HepG2 (cell line): Measurements from ENCODE around the gene RPS5. TPM values are rescaled to one million over a fixed set of nuclear protein-coding genes. Genes with fewer than 3 reads are reported as not detected.
A peak's percentile ranks its signal among the peaks of the same experiment; 100 is the strongest.

Source experiments
- ATAC-seq: fragments of 200-7000 bp; cut with Tn5 transposase; 3 replicates; pipeline ENCODE4 v1.9.1; 2020; ENCODE audit warnings: mild to moderate bottlenecking, moderate library complexity
- BruUV-seq: library from RNA; stranded (reverse); fragments of 400-500 nt; replicated peaks from 2 replicates; lab custom pipeline; 2021; lab: Mats Ljungman, UMichigan
- CTCF ChIA-PET: fragments of 300-600 bp; formaldehyde crosslinking; extraction: SDS; loops from one replicate; lab custom pipeline; 2021; ENCODE audit warnings: low total read pairs, inconsistent platforms, low intra/inter-chr PET ratio; lab: Yijun Ruan, JAX
- POLR2A ChIA-PET: fragments of 350-600 bp; sonication (Branson Sonifier 250); formaldehyde crosslinking; loops from one replicate; lab custom pipeline; 2020; ENCODE audit warnings: antibody characterized with exemption, inconsistent platforms; lab: Yijun Ruan, JAX
- DNase-seq: peaks from one replicate; pipeline ENCODE4 v3.0.0-alpha.2; 2015; ENCODE audit warnings: low spot score
- FAIRE-seq: peaks from 3 replicates; lab custom pipeline; 2011; peaks lifted over from hg19 to GRCh38; lab: Jason Lieb, UNC
- H2AFZ ChIP-seq: one replicate; pipeline ENCODE4 v1.6.1; 2011; ENCODE audit warnings: low read length, inconsistent platforms
- H3K27ac ChIP-seq: fragments of 300-600 bp; 3 replicates; pipeline ENCODE4 v1.8.0; 2011; ENCODE audit warnings: mixed run types, mild to moderate bottlenecking, mixed read lengths, low read length, inconsistent platforms; ENCODE audit not compliant: insufficient read depth; ENCODE audit errors: extremely low read length
- H3K27me3 ChIP-seq, 2 experiments: fragments of 200-600 bp in 1 of 2; 2 replicates in 1 of 2; 3 replicates in 1 of 2; pipeline versions ENCODE4 v1.6.0 to v1.8.0; 2011; ENCODE audit warnings: low read length in 2 of 2, mild to moderate bottlenecking in 2 of 2, moderate library complexity in 2 of 2, inconsistent platforms in 1 of 2; ENCODE audit not compliant: insufficient read depth in 2 of 2, control insufficient read depth in 1 of 2
- H3K36me3 ChIP-seq, 2 experiments: fragments of 200-600 bp in 1 of 2; replicated peaks in 1 of 2; 2 replicates in 1 of 2; 3 replicates in 1 of 2; pipeline versions ENCODE4 v1.5.1 to v1.8.0; 2011; ENCODE audit warnings: low read length in 2 of 2, inconsistent platforms in 1 of 2; ENCODE audit not compliant: insufficient read depth in 2 of 2, control insufficient read depth in 1 of 2
- H3K4me1 ChIP-seq: 2 replicates; pipeline ENCODE4 v1.5.1; 2012; ENCODE audit warnings: low read length, inconsistent platforms; ENCODE audit not compliant: insufficient read depth
- H3K4me2 ChIP-seq: 2 replicates; pipeline ENCODE4 v1.6.0; 2011; ENCODE audit warnings: low read depth, low read length, inconsistent platforms
- H3K4me3 ChIP-seq, 3 experiments: fragments of 200-600 bp in 1 of 3; sonication (generic), shearing (Covaris generic) in 1 of 3; replicated peaks in 1 of 3; 2 replicates each; pipeline ENCODE4 v1.5.1; 2011 to 2016; ENCODE audit warnings: low read length in 3 of 3, inconsistent platforms in 2 of 3, low read depth in 2 of 3, mild to moderate bottlenecking in 2 of 3, control low read depth in 1 of 3, mixed read lengths in 1 of 3; ENCODE audit not compliant: insufficient read depth in 1 of 3
- H3K79me2 ChIP-seq: one replicate; pipeline ENCODE4 v1.6.1; 2011; ENCODE audit warnings: low read length, inconsistent platforms; ENCODE audit not compliant: insufficient read depth
- H3K9ac ChIP-seq: 2 replicates; pipeline ENCODE4 v1.6.0; 2011; ENCODE audit warnings: mild to moderate bottlenecking, low read depth, low read length, inconsistent platforms; ENCODE audit not compliant: insufficient read depth
- H3K9me3 ChIP-seq: 2 replicates; pipeline ENCODE4 v1.5.1; 2012; ENCODE audit warnings: mild to moderate bottlenecking, low read length
- H4K20me1 ChIP-seq: 2 replicates; pipeline ENCODE4 v1.6.0; 2011; ENCODE audit warnings: inconsistent platforms, mild to moderate bottlenecking, low read length, moderate library complexity; ENCODE audit not compliant: insufficient read depth
- FOXO1 ChIP-seq: sonication (generic); formaldehyde crosslinking; IDR thresholded peaks from 2 replicates; pipeline ENCODE4 v1.4.0; 2020; ENCODE audit warnings: missing genetic modification reagents
- KDM4B ChIP-seq: sonication (generic); formaldehyde crosslinking; IDR thresholded peaks from 2 replicates; pipeline ENCODE4 v1.4.0; 2020; ENCODE audit warnings: missing genetic modification reagents
- KLF11 ChIP-seq: IDR thresholded peaks from 2 replicates; pipeline ENCODE4 v1.6.1; 2016; ENCODE audit warnings: missing compliant biosample characterization
- KLF16 ChIP-seq, 2 experiments: sonication (generic) in 1 of 2; formaldehyde crosslinking in 1 of 2; IDR thresholded peaks; 2 replicates each; pipeline versions ENCODE4 v1.6.1 to v1.8.0; 2016 to 2023; ENCODE audit warnings: missing genetic modification reagents in 2 of 2, missing compliant biosample characterization in 1 of 2
- MIER2 ChIP-seq: IDR thresholded peaks from 2 replicates; pipeline ENCODE4 v1.6.1; 2016; ENCODE audit warnings: missing biosample characterization, missing genetic modification reagents
- TAF1 ChIP-seq: sonication (generic); formaldehyde crosslinking; IDR thresholded peaks from 2 replicates; pipeline ENCODE4 v1.4.0; 2020; ENCODE audit warnings: missing genetic modification reagents
- THAP9 ChIP-seq: sonication (generic); formaldehyde crosslinking; IDR thresholded peaks from 2 replicates; pipeline ENCODE4; 2020; ENCODE audit warnings: missing genetic modification reagents, mild to moderate bottlenecking, borderline replicate concordance
- TSC22D2 ChIP-seq: sonication (generic); formaldehyde crosslinking; IDR thresholded peaks from 2 replicates; pipeline ENCODE4 v1.5.1; 2020; ENCODE audit warnings: missing genetic modification reagents, mild to moderate bottlenecking, borderline replicate concordance
- ZNF770 ChIP-seq: sonication (generic); formaldehyde crosslinking; IDR thresholded peaks from 2 replicates; pipeline ENCODE4 v1.5.0; 2020; ENCODE audit warnings: mild to moderate bottlenecking, missing genetic modification reagents
- ZNF879 ChIP-seq: sonication (generic); formaldehyde crosslinking; IDR thresholded peaks from 2 replicates; pipeline ENCODE4 v1.8.1; 2023; ENCODE audit warnings: missing genetic modification reagents
- WGBS: methylation state at CpG from one replicate; pipeline ENCODE4 v1.1.6; 2017; ENCODE audit warnings: low lambda C conversion rate; 5-methylcytosine and 5-hydroxymethylcytosine counted together
- in situ Hi-C: cut with HindIII; loops from 2 replicates; pipeline ENCODE4 v1.10.0; 2017; ENCODE audit warnings: low pct_unique_long_range_greater_than_20kb; ENCODE audit not compliant: extremely low pct_ligation_motif_present
- intact Hi-C: fragments of 100-400 bp; cut with micrococcal nuclease; formaldehyde crosslinking; loops from one replicate; pipeline ENCODE4 v1.10.0; 2022; ENCODE audit not compliant: unreplicated experiment
- polyA plus RNA-seq, 8 experiments: library from polyadenylated mRNA; depleted of rRNA in 3 of 8; stranded (reverse) in 7 of 8; unstranded in 1 of 8; fragments of >200 nt; fragmentation: Illumina TruSeq in 4 of 8; extraction: Trizol in 4 of 8; gene quantifications; 2 replicates each; pipeline versions ENCODE4 v1.2.1 to v1.2.3, GENCODE V29; 2011 to 2016; ENCODE audit warnings: low read depth in 4 of 8, missing spikeins in 1 of 8, mixed read lengths in 1 of 8; ENCODE audit not compliant: insufficient read depth in 1 of 8
- total RNA-seq, 5 experiments: library from RNA; depleted of rRNA; stranded (reverse); fragments of >200 nt; fragmentation: Illumina TruSeq; extraction: Trizol; gene quantifications; 2 replicates each; pipeline ENCODE4 v1.2.3, GENCODE V29; 2016; ENCODE audit warnings: low read depth in 1 of 5

The RPS5 gene
- total and polyA plus RNA-seq, 2 of the 13 experiments (the other 11 are each of a cell fraction or from before 2014, with no cell fraction given): 1,544 to 4,408 TPM

- TF ChIP-seq KLF16 (CRISPR knock-in tag; IDR thresholded peaks at IDR 0.05) (0 out of 4 replicates have a peak, but pooled peaks of 1 of the 2 experiments have one; percentile 16), ZNF879 (CRISPR knock-in tag) (peak; percentile 68; the same call in 1 of the 2 replicates), FOXO1 (peak; percentile 27; the same call in 1 of the 2 replicates), KDM4B (CRISPR knock-in tag) (0 out of 2 replicates have a peak, but pooled peaks have one; percentile 3), TAF1 (CRISPR knock-in tag) (peak; percentile 89), THAP9 (CRISPR knock-in tag) (peak; percentile 56; the same call in 1 of the 2 replicates), KLF11 (0 out of 2 replicates have a peak, but pooled peaks have one; percentile 30)
These were observed 14.1 kb downstream of the RPS5 start (continued) for GRCh38 chr19:58400916-58401839.

- Histone ChIP-seq H2AFZ (no peak overlapping the region), H3K36me3 (no peaks in the 10 kb centered on the region), H3K27me3 (no peaks in the 10 kb centered on the region), H3K27ac (peak overlapping the region; percentile 58), H3K9me3 (no peaks in the 10 kb centered on the region), H3K9ac (peak overlapping the region; percentile 71), H3K4me2 (peak overlapping the region; percentile 92), H3K4me1 (peaks cover 51% of the 10 kb centered on the region), H3K4me3 (peak overlapping the region; percentile 68 to 85 (median 73)), H4K20me1 (no peaks in the 10 kb centered on the region), H3K79me2 (peaks cover 5% of the 10 kb centered on the region)
- no peak for FAIRE-seq
- ChIA-PET CTCF (no interaction called here), POLR2A (interaction anchor here (0.7 kb wide), 1 partner anchor 112 kb away, joined by 3 read pairs; no protein-coding TSS in a partner anchor)
- intact Hi-C loops (loop anchor here (2.0 kb wide), 1 partner anchor 15 kb away; the partner anchor contains the start of gene RPS5), in situ Hi-C loops (no loop called here)
- no TSS peak for BruUV-seq
- no peak for ATAC-seq
- TF ChIP-seq TSC22D2 (CRISPR knock-in tag): no peak
- TF ChIP-seq ZNF770: 0 out of 2 replicates have a peak, but pooled peaks have one; percentile 28
- no peak for TF ChIP-seq MIER2 (CRISPR knock-in tag)
- no peak for DNase-seq
- WGBS: 27% methylated on average over 20 of the region's 23 CpGs
These were observed 14.9 kb downstream of the RPS5 start for GRCh38 chr19:58401840-58402421.
